Activated CD4-positive, alpha-beta memory T cell treated with anti-CD3 and anti-CD28 coated beads, Interleukin-2, amount 10 ng/mL, durations not matched to agents 7 days and 5 days (primary cell): ENCODE results near the gene LHX5. TPM values are rescaled to one million over a fixed set of nuclear protein-coding genes. Genes with fewer than 3 reads are reported as not detected.
A peak's percentile ranks its signal among the peaks of the same experiment; 100 is the strongest.

Source experiments
- CTCF ChIA-PET: fragments of 350-600 bp; sonication (Branson Sonifier 250); formaldehyde crosslinking; loops from one replicate; lab custom pipeline; 2021; ENCODE audit warnings: antibody characterized with exemption, inconsistent platforms; lab: Charles Lee
- POLR2A ChIA-PET: fragments of 350-600 bp; sonication (Branson Sonifier 250); formaldehyde crosslinking; loops from one replicate; lab custom pipeline; 2021; ENCODE audit warnings: antibody characterized with exemption; lab: Charles Lee
- DNase-seq: peaks from one replicate; pipeline ENCODE4 v3.0.0-alpha.2; 2020
- H3K27ac Mint-ChIP-seq: one replicate; pipeline ENCODE4 v1.8.0; 2021; ENCODE audit warnings: mild to moderate bottlenecking, mixed read lengths
- H3K27me3 Mint-ChIP-seq: one replicate; pipeline ENCODE4 v1.8.0; 2021; ENCODE audit warnings: mixed read lengths
- H3K36me3 Mint-ChIP-seq: one replicate; pipeline ENCODE4 v1.8.0; 2021; ENCODE audit warnings: low read depth, mixed read lengths
- H3K4me1 Mint-ChIP-seq: one replicate; pipeline ENCODE4 v1.8.0; 2021; ENCODE audit warnings: mixed read lengths
- H3K4me3 Mint-ChIP-seq: one replicate; pipeline ENCODE4 v1.8.0; 2021; ENCODE audit warnings: mild to moderate bottlenecking, mixed read lengths
- H3K9me3 Mint-ChIP-seq: one replicate; pipeline ENCODE4 v1.8.0; 2021; ENCODE audit warnings: mixed read lengths
- total RNA-seq, 2 experiments: library from RNA; stranded (reverse); gene quantifications; one replicate each; pipeline ENCODE4 v1.2.3, GENCODE V29; 2021

Gene LHX5
- total RNA-seq, 2 experiments from 2014 or later: not detected

GRCh38 chr12:113475451-113476175, 3.9 kb upstream of the LHX5 start:
- peaks cover 2% of the 10 kb centered on the region for H3K9me3 Mint-ChIP-seq
- no peak for DNase-seq
- ChIA-PET POLR2A (no interaction called here), CTCF (interaction anchor here (1.0 kb wide), 1 partner anchor 14 kb away, joined by 4 read pairs; no protein-coding TSS in a partner anchor)
- H3K36me3 Mint-ChIP-seq: peaks cover 11% of the 10 kb centered on the region
- H3K4me3 Mint-ChIP-seq: no peak overlapping the region
- peaks cover 13% of the 10 kb centered on the region for H3K4me1 Mint-ChIP-seq
- H3K27me3 Mint-ChIP-seq: peaks cover 87% of the 10 kb centered on the region
- H3K27ac Mint-ChIP-seq: no peak overlapping the region

DNA sequence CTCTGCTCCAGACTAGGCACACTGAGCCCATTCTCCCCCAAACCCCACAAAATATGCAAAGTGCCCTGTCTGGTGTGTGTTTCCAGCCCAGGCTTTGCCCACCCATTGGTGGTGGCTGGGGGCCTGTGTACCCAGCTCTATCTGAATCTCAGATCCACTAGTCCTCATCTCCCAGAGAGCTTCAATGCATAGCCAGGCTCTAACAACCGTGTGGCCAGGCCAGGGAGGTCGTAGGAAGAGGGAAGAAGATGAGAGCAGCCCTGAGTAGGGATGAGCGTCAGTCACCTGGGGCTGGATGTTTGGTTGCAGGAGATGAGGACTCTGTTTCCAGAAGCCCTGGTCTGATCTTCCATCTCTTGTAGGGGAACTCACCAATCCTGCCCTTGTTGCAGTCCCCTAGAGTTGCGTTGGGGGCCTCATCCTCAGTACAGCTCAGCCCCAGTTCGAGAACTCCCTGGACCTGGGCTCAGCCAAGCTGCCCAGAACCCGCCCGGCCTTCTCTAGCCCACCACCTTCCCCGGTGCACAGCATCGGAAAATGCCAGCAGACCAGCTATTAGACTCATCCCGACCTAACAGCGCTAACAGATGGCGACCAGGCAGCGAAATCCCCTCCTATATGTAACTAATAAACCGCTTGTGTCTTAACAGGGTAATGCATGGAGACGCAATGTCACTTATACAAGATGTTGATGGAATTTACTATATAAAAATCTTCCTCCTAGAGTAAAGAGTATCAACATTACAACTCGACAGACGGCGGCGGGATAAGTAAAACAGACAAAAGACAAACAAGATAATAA, 3.2 kb upstream of the LHX5 start:
- Mint-ChIP-seq H3K9me3 (peaks cover 2% of the 10 kb centered on the region), H3K4me3 (no peak overlapping the region), H3K27me3 (peaks cover 87% of the 10 kb centered on the region), H3K36me3 (peaks cover 5% of the 10 kb centered on the region), H3K4me1 (peaks cover 11% of the 10 kb centered on the region), H3K27ac (no peak overlapping the region)
- ChIA-PET POLR2A (no interaction called here), CTCF (interaction anchor here (1.0 to 1.3 kb wide), 2 partner anchors 13 to 49 kb away, joined by 3 to 4 read pairs; no protein-coding TSS in a partner anchor)
- no peak for DNase-seq

GRCh38 chr12:113473942-113474341, 2.3 kb upstream of the LHX5 start:
- CTCF ChIA-PET: interaction anchor here (1.3 kb wide), 1 partner anchor 48 kb away, joined by 3 read pairs; no protein-coding TSS in a partner anchor
- no peaks in the 10 kb centered on the region for H3K36me3 Mint-ChIP-seq
- POLR2A ChIA-PET: no interaction called here
- peaks cover 87% of the 10 kb centered on the region for H3K27me3 Mint-ChIP-seq
- H3K4me1 Mint-ChIP-seq: peaks cover 9% of the 10 kb centered on the region
- no peak for DNase-seq
- no peak overlapping the region for H3K27ac Mint-ChIP-seq
- no peaks in the 10 kb centered on the region for H3K9me3 Mint-ChIP-seq
- H3K4me3 Mint-ChIP-seq: peak overlapping the region; percentile 20

GRCh38 chr12:113473400-113473799, 1.7 kb upstream of the LHX5 start:
- Mint-ChIP-seq H3K4me1 (peaks cover 9% of the 10 kb centered on the region), H3K36me3 (no peaks in the 10 kb centered on the region), H3K9me3 (no peaks in the 10 kb centered on the region), H3K4me3 (no peak overlapping the region), H3K27me3 (peaks cover 88% of the 10 kb centered on the region), H3K27ac (no peak overlapping the region)
- POLR2A ChIA-PET: no interaction called here
- DNase-seq: no peak
- CTCF ChIA-PET: interaction anchor here (1.3 kb wide), 1 partner anchor 48 kb away, joined by 3 read pairs; no protein-coding TSS in a partner anchor

GRCh38 chr12:113472191-113473121, 785 bp upstream of the LHX5 start:
- H3K27ac Mint-ChIP-seq: no peak overlapping the region
- no peaks in the 10 kb centered on the region for H3K9me3 Mint-ChIP-seq
- H3K27me3 Mint-ChIP-seq: peaks cover 83% of the 10 kb centered on the region
- no peak for DNase-seq
- H3K4me3 Mint-ChIP-seq: no peak overlapping the region
- ChIA-PET CTCF (no interaction called here), POLR2A (no interaction called here)
- H3K36me3 Mint-ChIP-seq: no peaks in the 10 kb centered on the region
- peaks cover 9% of the 10 kb centered on the region for H3K4me1 Mint-ChIP-seq

DNA sequence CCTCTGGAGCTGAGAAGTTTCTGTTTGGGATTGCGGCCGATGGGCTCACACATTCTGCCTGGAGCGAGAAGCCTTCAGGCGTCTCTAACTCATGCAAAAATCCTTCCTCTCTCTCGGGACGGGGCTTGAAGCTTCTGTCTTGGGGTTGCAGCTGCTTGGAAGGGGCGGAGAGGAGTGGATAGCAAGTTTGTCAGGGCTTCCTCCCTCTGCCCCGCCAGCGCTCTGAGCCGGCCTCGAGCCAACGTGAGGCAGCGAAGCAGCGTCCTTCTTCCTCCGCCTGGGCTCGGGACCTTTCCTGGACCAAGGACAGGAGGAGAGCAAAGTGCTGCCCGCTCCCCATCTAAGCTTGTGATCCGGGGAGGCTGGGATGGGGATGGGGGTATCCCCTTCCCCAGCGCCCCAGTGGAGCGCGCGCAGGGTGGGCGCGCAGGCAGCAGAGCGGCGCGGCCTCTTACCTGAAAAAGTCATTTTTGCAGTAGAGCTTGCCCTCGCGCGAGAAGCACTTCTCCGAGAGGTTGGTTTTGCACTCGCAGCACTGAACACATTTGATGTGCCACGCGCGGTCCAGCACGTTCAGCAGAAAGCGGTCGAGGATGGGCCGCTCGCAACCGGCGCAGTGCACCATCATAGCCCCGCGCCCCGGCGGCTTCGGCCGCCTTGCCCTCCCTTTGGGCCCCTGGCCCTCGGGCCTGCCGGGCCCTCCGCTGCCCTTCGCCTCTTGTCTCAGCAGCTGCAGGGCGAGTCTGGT, 626 bp downstream of the LHX5 start:
- POLR2A ChIA-PET: no interaction called here
- no peaks in the 10 kb centered on the region for H3K9me3 Mint-ChIP-seq
- H3K4me1 Mint-ChIP-seq: peaks cover 14% of the 10 kb centered on the region
- CTCF ChIA-PET: no interaction called here
- H3K4me3 Mint-ChIP-seq: no peak overlapping the region
- peaks cover 86% of the 10 kb centered on the region for H3K27me3 Mint-ChIP-seq
- no peaks in the 10 kb centered on the region for H3K36me3 Mint-ChIP-seq
- DNase-seq: no peak
- H3K27ac Mint-ChIP-seq: no peak overlapping the region

DNA sequence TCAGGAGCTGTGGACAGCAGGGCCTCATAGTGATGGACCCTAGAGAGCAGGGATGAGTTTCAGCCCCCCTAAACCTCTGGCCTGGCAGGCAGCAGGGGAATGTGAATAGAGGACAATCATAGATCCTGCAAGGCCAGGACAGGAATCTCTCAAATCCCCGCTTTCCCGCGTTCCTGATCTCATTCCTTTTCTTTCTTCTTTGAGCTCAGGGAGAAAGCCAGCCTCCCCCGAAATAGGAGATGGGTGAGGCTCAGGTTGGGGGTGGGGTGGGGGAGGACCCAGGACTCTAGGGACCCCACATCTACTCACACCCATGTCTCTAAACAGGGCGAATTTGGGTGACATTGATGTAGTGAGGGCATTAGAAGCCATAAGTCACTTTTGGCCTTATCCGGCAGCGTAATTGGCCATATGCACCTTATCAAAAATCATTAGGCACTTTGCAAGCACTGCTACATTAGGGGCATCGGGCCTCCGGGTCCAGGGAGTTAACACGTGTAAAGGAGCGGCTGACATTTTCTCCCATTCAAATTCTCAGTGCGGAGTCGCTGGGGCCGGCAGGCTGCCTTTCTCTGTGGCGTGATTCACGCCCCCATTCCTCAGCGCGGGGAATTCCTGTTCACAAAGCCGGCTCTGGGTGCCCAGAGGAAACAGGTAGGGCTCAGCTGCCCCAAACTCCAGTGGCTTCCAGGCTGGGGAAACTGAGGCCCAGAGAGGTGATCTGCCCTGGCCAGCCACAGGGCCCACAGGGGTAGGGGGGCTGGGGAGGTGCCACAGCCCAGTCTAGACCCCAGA, 1.5 kb downstream of the LHX5 start:
- H3K4me3 Mint-ChIP-seq: no peak overlapping the region
- ChIA-PET POLR2A (no interaction called here), CTCF (interaction anchor here (0.6 kb wide), 2 partner anchors 125 to 227 kb away, joined by 3 to 4 read pairs; no protein-coding TSS in a partner anchor)
- no peaks in the 10 kb centered on the region for H3K36me3 Mint-ChIP-seq
- H3K9me3 Mint-ChIP-seq: no peaks in the 10 kb centered on the region
- peaks cover 80% of the 10 kb centered on the region for H3K27me3 Mint-ChIP-seq
- H3K4me1 Mint-ChIP-seq: peaks cover 16% of the 10 kb centered on the region
- H3K27ac Mint-ChIP-seq: no peak overlapping the region
- no peak for DNase-seq

GRCh38 chr12:113469224-113469948, 2.3 kb downstream of the LHX5 start:
- Mint-ChIP-seq H3K27ac (no peak overlapping the region), H3K27me3 (peaks cover 79% of the 10 kb centered on the region), H3K4me3 (no peak overlapping the region), H3K36me3 (no peaks in the 10 kb centered on the region), H3K9me3 (no peaks in the 10 kb centered on the region), H3K4me1 (peaks cover 14% of the 10 kb centered on the region)
- CTCF ChIA-PET: interaction anchor here (0.6 kb wide), 2 partner anchors 125 to 228 kb away, joined by 3 to 4 read pairs; no protein-coding TSS in a partner anchor
- POLR2A ChIA-PET: no interaction called here
- DNase-seq: no peak

GRCh38 chr12:113468365-113469223, 3.1 kb downstream of the LHX5 start:
- peaks cover 4% of the 10 kb centered on the region for H3K36me3 Mint-ChIP-seq
- H3K4me3 Mint-ChIP-seq: no peak overlapping the region
- peaks cover 16% of the 10 kb centered on the region for H3K4me1 Mint-ChIP-seq
- ChIA-PET CTCF (no interaction called here), POLR2A (no interaction called here)
- DNase-seq: no peak
- H3K27me3 Mint-ChIP-seq: peaks cover 79% of the 10 kb centered on the region
- H3K9me3 Mint-ChIP-seq: no peaks in the 10 kb centered on the region
- peak overlapping the region; percentile 54 for H3K27ac Mint-ChIP-seq

GRCh38 chr12:113467502-113468364, 3.9 kb downstream of the LHX5 start:
- Mint-ChIP-seq H3K9me3 (no peaks in the 10 kb centered on the region), H3K27me3 (peaks cover 74% of the 10 kb centered on the region), H3K36me3 (peaks cover 5% of the 10 kb centered on the region), H3K27ac (no peak overlapping the region), H3K4me1 (peaks cover 16% of the 10 kb centered on the region), H3K4me3 (peak overlapping the region; percentile 43)
- ChIA-PET CTCF (no interaction called here), POLR2A (no interaction called here)
- no peak for DNase-seq
